Stomach (tissue), 4 donors: ENCODE results near the gene CUEDC1.

Source experiments
- CTCF ChIP-seq, 7 experiments: fragments of 450-650 bp in 4 of 7; fragments of 200-600 bp in 3 of 7; sonication (generic) in 3 of 7; IDR thresholded peaks; one replicate each; pipeline ENCODE4 v1.5.1; 2016 to 2019; ENCODE audit warnings: antibody characterized with exemption in 7 of 7, control low read depth in 2 of 7, mild to moderate bottlenecking in 1 of 7
- EP300 ChIP-seq: sonication (generic); formaldehyde crosslinking; IDR thresholded peaks from one replicate; pipeline ENCODE4 v1.6.1; 2017; ENCODE audit warnings: antibody characterized with exemption
- POLR2A ChIP-seq, 4 donors: fragments of 450-650 bp; IDR thresholded peaks; one replicate each; pipeline ENCODE4 v1.6.1; 2016; ENCODE audit warnings: antibody characterized with exemption in 4 of 4, control low read depth in 2 of 4, mild to moderate bottlenecking in 1 of 4, moderate library complexity in 1 of 4

DNA sequence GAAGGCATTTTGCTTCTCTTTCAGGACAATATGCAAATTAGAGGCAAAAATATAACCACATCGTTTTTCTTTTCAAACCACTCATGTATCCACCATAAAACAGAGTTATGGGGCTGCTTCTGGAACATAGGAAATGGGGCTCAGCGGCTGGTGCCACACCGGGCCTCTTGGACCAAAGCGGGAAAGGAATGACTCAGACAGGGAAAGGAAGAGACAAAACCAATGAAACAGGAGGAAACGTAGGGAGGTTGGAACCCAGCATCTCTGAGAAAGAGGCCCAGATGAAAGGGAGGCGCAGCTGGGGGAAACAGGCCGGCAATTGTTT lies 28.5 kb downstream of the CUEDC1 start:
- no peak for TF ChIP-seq CTCF (IDR thresholded peaks at IDR 0.05)
- TF ChIP-seq POLR2A (IDR thresholded peaks at IDR 0.05) = no peak
- no peak for TF ChIP-seq EP300
